Measurements from ENCODE around the gene NKTR. TPM values are rescaled to one million over a fixed set of nuclear protein-coding genes. Genes with fewer than 3 reads are reported as not detected.

NKTR gene
- total and polyA plus RNA-seq, 2 experiments from 2014 or later = 81.3 to 117 TPM

- Mint-ChIP-seq H3K27me3 (ENCODE audit: insufficient read depth, low read depth, poor library complexity) (peaks cover 9% of the 10 kb centered on the region), H3K4me3 (no peak overlapping the region), H3K4me1 (peaks cover 14% of the 10 kb centered on the region; the same call in 1 of the 3 replicates), H3K27ac (no peak overlapping the region), H3K9me3 (no peaks in the 10 kb centered on the region), H3K36me3 (ENCODE audit: low read depth) (peaks cover 5% of the 10 kb centered on the region; the same call in 2 of the 3 replicates)
- no peak for ATAC-seq
- no peaks in the 10 kb centered on the region for H4K20me1 ChIP-seq (replicated peaks; ENCODE audit: insufficient read depth)
- H3K36me3 ChIP-seq (ENCODE audit: insufficient read depth) = no peaks in the 10 kb centered on the region
- H3K79me2 ChIP-seq (replicated peaks; ENCODE audit: insufficient read depth) = no peaks in the 10 kb centered on the region
- no peaks in the 10 kb centered on the region for H3K27me3 ChIP-seq (ENCODE audit: insufficient read depth)
- peaks cover 7% of the 10 kb centered on the region for H3K4me1 ChIP-seq (ENCODE audit: insufficient read depth)
- no peak overlapping the region for H2AFZ ChIP-seq
- no peaks in the 10 kb centered on the region for H3F3A ChIP-seq (replicated peaks; ENCODE audit: low read depth)
- H3K27ac ChIP-seq (ENCODE audit: low read depth) = no peak overlapping the region
- no peak for DNase-seq (ENCODE audit: low spot score)
- TF ChIP-seq JUNB (IDR thresholded peaks at IDR 0.05; ENCODE audit: unreplicated experiment) (no peak), EZH2 (IDR thresholded peaks at IDR 0.05; ENCODE audit: low read depth, unreplicated experiment) (no peak), REST (IDR thresholded peaks at IDR 0.05; ENCODE audit: unreplicated experiment) (no peak), ETS1 (IDR thresholded peaks at IDR 0.05) (no peak), POLR2AphosphoS5 (IDR thresholded peaks at IDR 0.05; ENCODE audit: low read depth) (no peak)
- H3K9me2 ChIP-seq (ENCODE audit: insufficient read depth) = no peaks in the 10 kb centered on the region
- no peak overlapping the region for H3K4me3 ChIP-seq
- no peak overlapping the region for H3K4me2 ChIP-seq
Observed at GRCh38 chr3:42658771-42659390, 58.4 kb downstream of the NKTR start.

- TF ChIP-seq EZH2 (IDR thresholded peaks at IDR 0.05; ENCODE audit: low read depth, unreplicated experiment) = no peak
- no peak for TF ChIP-seq EZH2phosphoT487 (IDR thresholded peaks at IDR 0.05; ENCODE audit: unreplicated experiment)
- TF ChIP-seq JUNB (IDR thresholded peaks at IDR 0.05; ENCODE audit: unreplicated experiment) = no peak
- TF ChIP-seq POLR2AphosphoS5 (IDR thresholded peaks at IDR 0.05; ENCODE audit: low read depth) = no peak
- TF ChIP-seq REST (IDR thresholded peaks at IDR 0.05; ENCODE audit: unreplicated experiment) = no peak
- TF ChIP-seq ZNF114 (CRISPR knock-in tag; IDR thresholded peaks at IDR 0.05) = no peak
- H3K4me1 ChIP-seq (ENCODE audit: insufficient read depth) = peaks cover 7% of the 10 kb centered on the region
- DNase-seq (ENCODE audit: low spot score) = no peak
- peaks cover 7% of the 10 kb centered on the region for H3K27me3 Mint-ChIP-seq (ENCODE audit: insufficient read depth, low read depth, poor library complexity)
- H2AFZ ChIP-seq = no peak overlapping the region
- no peaks in the 10 kb centered on the region for H4K20me1 ChIP-seq (replicated peaks; ENCODE audit: insufficient read depth)
- no peaks in the 10 kb centered on the region for H3F3A ChIP-seq (replicated peaks; ENCODE audit: low read depth)
- no peak overlapping the region for H3K27ac ChIP-seq (ENCODE audit: low read depth)
- H3K9me3 Mint-ChIP-seq = no peaks in the 10 kb centered on the region
- peaks cover 5% of the 10 kb centered on the region; the same call in 2 of the 3 replicates for H3K36me3 Mint-ChIP-seq (ENCODE audit: low read depth)
- H3K4me3 Mint-ChIP-seq = no peak overlapping the region
- no peak overlapping the region for H3K4me2 ChIP-seq
- no peaks in the 10 kb centered on the region for H3K79me2 ChIP-seq (replicated peaks; ENCODE audit: insufficient read depth)
- no peaks in the 10 kb centered on the region for H3K36me3 ChIP-seq (ENCODE audit: insufficient read depth)
- H3K27ac Mint-ChIP-seq = no peak overlapping the region
- no peaks in the 10 kb centered on the region for H3K9me2 ChIP-seq (ENCODE audit: insufficient read depth)
- no peaks in the 10 kb centered on the region for H3K27me3 ChIP-seq (ENCODE audit: insufficient read depth)
- H3K4me3 ChIP-seq = no peak overlapping the region
- peaks cover 14% of the 10 kb centered on the region; the same call in 1 of the 3 replicates for H3K4me1 Mint-ChIP-seq
- no peak for ATAC-seq
Observed at GRCh38 chr3:42659451-42660130, 59.1 kb downstream of the NKTR start.

Measured in GM23338 (cell line).